WTC11 (cell line): Measurements from ENCODE around the gene HDAC1. TPM values are rescaled to one million over a fixed set of nuclear protein-coding genes. Genes with fewer than 3 reads are reported as not detected.

Experiments
- ATAC-seq: fragments of 200-7000 bp; cut with Tn5 transposase; 2 replicates; pipeline ENCODE4 v1.10.0; 2021; ENCODE audit warnings: mild to moderate bottlenecking, moderate library complexity
- CTCF ChIA-PET: fragments of 300-600 bp; sonication (Branson Sonifier 250); formaldehyde crosslinking; loops from one replicate; lab custom pipeline; 2021; ENCODE audit warnings: antibody characterized with exemption; lab: Charles Lee
- POLR2A ChIA-PET: fragments of 350-600 bp; sonication (Branson Sonifier 250); formaldehyde crosslinking; loops from one replicate; lab custom pipeline; 2021; ENCODE audit warnings: antibody characterized with exemption; lab: Charles Lee
- DNase-seq: peaks from one replicate; pipeline ENCODE4 v3.0.0; 2021; ENCODE audit warnings: low spot score
- H3K27ac Mint-ChIP-seq: 2 replicates; pipeline ENCODE4 v1.8.0; 2021; ENCODE audit warnings: mixed read lengths
- H3K27me3 Mint-ChIP-seq: 2 replicates; pipeline ENCODE4 v1.8.0; 2021; ENCODE audit warnings: low read depth, mild to moderate bottlenecking, moderate library complexity, mixed read lengths
- H3K36me3 Mint-ChIP-seq: 2 replicates; pipeline ENCODE4 v1.8.0; 2021; ENCODE audit warnings: mixed read lengths
- H3K4me1 Mint-ChIP-seq: 2 replicates; pipeline ENCODE4 v1.8.0; 2022; ENCODE audit warnings: mixed read lengths
- H3K4me3 Mint-ChIP-seq: 2 replicates; pipeline ENCODE4 v1.8.0; 2021; ENCODE audit warnings: mild to moderate bottlenecking, moderate library complexity, mixed read lengths
- H3K9me3 Mint-ChIP-seq: 2 replicates; pipeline ENCODE4 v1.8.0; 2021; ENCODE audit warnings: mixed read lengths
- CREB1 ChIP-seq: sonication (generic); formaldehyde crosslinking; IDR thresholded peaks from 2 replicates; pipeline ENCODE4 v1.8.0; 2023; ENCODE audit warnings: mild to moderate bottlenecking, missing genetic modification reagents
- GTF2I ChIP-seq: fragments of 250-450 bp; sonication (Bioruptor Pico); conservative IDR thresholded peaks from 2 replicates; pipeline ENCODE4 v1.4.0; 2021; ENCODE audit warnings: mild to moderate bottlenecking
- KAT7 ChIP-seq: sonication (generic); formaldehyde crosslinking; IDR thresholded peaks from 2 replicates; pipeline ENCODE4 v1.8.1; 2023; ENCODE audit warnings: missing genetic modification reagents, mild to moderate bottlenecking, borderline replicate concordance
- MYBL2 ChIP-seq: sonication (generic); formaldehyde crosslinking; IDR thresholded peaks from 2 replicates; pipeline ENCODE4 v1.8.1; 2023; ENCODE audit warnings: mild to moderate bottlenecking, moderate library complexity, missing genetic modification reagents
- NFE2L1 ChIP-seq: sonication (generic); formaldehyde crosslinking; IDR thresholded peaks from 2 replicates; pipeline ENCODE4 v1.8.1; 2023; ENCODE audit warnings: missing genetic modification reagents
- OVOL2 ChIP-seq: fragments of 250-450 bp; sonication (Bioruptor Pico); IDR thresholded peaks from 2 replicates; pipeline ENCODE4 v1.9.0; 2021; ENCODE audit warnings: mild to moderate bottlenecking, borderline replicate concordance
- PRRX2 ChIP-seq: fragments of 250-450 bp; sonication (Bioruptor Pico); IDR thresholded peaks from 2 replicates; pipeline ENCODE4 v1.8.0; 2021; ENCODE audit warnings: mild to moderate bottlenecking
- SMAD4 ChIP-seq: sonication (generic); formaldehyde crosslinking; IDR thresholded peaks from 2 replicates; pipeline ENCODE4 v1.8.0; 2022; ENCODE audit warnings: mild to moderate bottlenecking, missing genetic modification reagents
- SOX15 ChIP-seq: fragments of 250-450 bp; sonication (Bioruptor Pico); IDR thresholded peaks from 2 replicates; pipeline ENCODE4 v1.9.0; 2021; ENCODE audit warnings: mild to moderate bottlenecking
- TEAD1 ChIP-seq: sonication (generic); formaldehyde crosslinking; IDR thresholded peaks from 2 replicates; pipeline ENCODE4 v1.8.0; 2022; ENCODE audit warnings: mild to moderate bottlenecking, missing genetic modification reagents
- TP53 ChIP-seq: sonication (generic); formaldehyde crosslinking; IDR thresholded peaks from 2 replicates; pipeline ENCODE4 v1.8.1; 2023; ENCODE audit warnings: mild to moderate bottlenecking, missing genetic modification reagents
- ZBTB21 ChIP-seq: sonication (generic); formaldehyde crosslinking; IDR thresholded peaks from 2 replicates; pipeline ENCODE4 v1.8.1; 2023; ENCODE audit warnings: mild to moderate bottlenecking, missing genetic modification reagents, borderline replicate concordance
- ZNF219 ChIP-seq: sonication (generic); formaldehyde crosslinking; IDR thresholded peaks from 2 replicates; pipeline ENCODE4 v1.8.0; 2023; ENCODE audit warnings: missing genetic modification reagents, mild to moderate bottlenecking, borderline replicate concordance
- ZNF671 ChIP-seq: fragments of 250-450 bp; sonication (Bioruptor Pico); IDR thresholded peaks from 2 replicates; pipeline ENCODE4 v1.8.0; 2021; ENCODE audit warnings: mild to moderate bottlenecking
- total RNA-seq: library from RNA; stranded (reverse); gene quantifications from 3 replicates; pipeline ENCODE4 v1.2.3, GENCODE V29; 2021
- TF ChIP-seq, protein P1 (sequence below): sonication (generic); formaldehyde crosslinking; IDR thresholded peaks from 2 replicates; pipeline ENCODE4 v1.8.1; 2023; ENCODE audit warnings: mild to moderate bottlenecking, missing genetic modification reagents
- TF ChIP-seq, protein P2 (sequence below): sonication (generic); formaldehyde crosslinking; IDR thresholded peaks from 2 replicates; pipeline ENCODE4 v1.8.1; 2022; ENCODE audit warnings: mild to moderate bottlenecking, missing genetic modification reagents, moderate library complexity, borderline replicate concordance
- TF ChIP-seq, protein P3 (sequence below): fragments of 250-450 bp; sonication (Bioruptor Pico); IDR thresholded peaks from 2 replicates; pipeline ENCODE4 v1.8.0; 2021; ENCODE audit warnings: mild to moderate bottlenecking
- TF ChIP-seq, protein P4 (sequence below): sonication (generic); formaldehyde crosslinking; IDR thresholded peaks from 2 replicates; pipeline ENCODE4 v1.8.1; 2023; ENCODE audit warnings: mild to moderate bottlenecking, missing genetic modification reagents, moderate library complexity
- TF ChIP-seq, protein P5 (sequence below): sonication (generic); formaldehyde crosslinking; conservative IDR thresholded peaks from 2 replicates; pipeline ENCODE4 v1.8.1; 2022; ENCODE audit warnings: mild to moderate bottlenecking, missing genetic modification reagents
- TF ChIP-seq, protein P6 (sequence below): sonication (generic); formaldehyde crosslinking; IDR thresholded peaks from 2 replicates; pipeline ENCODE4 v1.8.1; 2023; ENCODE audit warnings: mild to moderate bottlenecking, moderate library complexity, missing genetic modification reagents
- TF ChIP-seq, protein P7 (sequence below): sonication (generic); formaldehyde crosslinking; conservative IDR thresholded peaks from 2 replicates; pipeline ENCODE4 v1.8.1; 2023; ENCODE audit warnings: mild to moderate bottlenecking, low read depth, missing genetic modification reagents, moderate library complexity
- TF ChIP-seq, protein P8 (sequence below): sonication (generic); formaldehyde crosslinking; IDR thresholded peaks from 2 replicates; pipeline ENCODE4 v1.8.1; 2022; ENCODE audit warnings: low read depth, missing genetic modification reagents, borderline replicate concordance
- TF ChIP-seq, protein P9 (sequence below): sonication (generic); formaldehyde crosslinking; IDR thresholded peaks from 2 replicates; pipeline ENCODE4 v1.8.1; 2023; ENCODE audit warnings: mild to moderate bottlenecking, missing genetic modification reagents, moderate library complexity

Gene HDAC1
- total RNA-seq, 1 experiment from 2014 or later, result 108 TPM

DNA sequence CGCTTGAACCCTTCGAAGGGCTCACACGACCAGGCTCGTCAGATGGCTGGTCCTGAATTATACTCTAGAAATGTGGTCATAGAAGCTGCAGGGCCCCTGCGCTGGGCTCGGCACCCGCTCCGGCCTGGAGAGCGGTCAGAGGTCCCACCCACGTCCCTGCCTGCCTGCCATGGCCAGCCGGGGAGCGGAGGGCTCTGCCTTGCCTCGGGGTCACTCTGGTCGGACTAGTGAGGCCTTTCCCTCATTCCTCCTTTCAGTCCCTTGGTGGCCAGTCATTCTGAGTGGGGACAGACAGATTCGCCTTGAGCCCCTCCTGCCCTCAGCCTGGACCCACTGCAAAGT is 44.7 kb downstream of the HDAC1 start:
- Mint-ChIP-seq H3K4me3 (peak overlapping the region; percentile 66), H3K27ac (no peak overlapping the region), H3K27me3 (peaks cover 16% of the 10 kb centered on the region), H3K9me3 (no peaks in the 10 kb centered on the region), H3K4me1 (peaks cover 44% of the 10 kb centered on the region)
- no peak for DNase-seq
- TF ChIP-seq CREB1 (CRISPR knock-in tag) (no peak), TP53 (no peak), OVOL2 (CRISPR knock-in tag) (no peak), ZBTB21 (CRISPR knock-in tag) (no peak), SMAD4 (CRISPR knock-in tag) (no peak), PRRX2 (no peak), KAT7 (CRISPR knock-in tag) (no peak), GTF2I (CRISPR knock-in tag) (no peak), ZNF671 (CRISPR knock-in tag) (no peak)
- TF ChIP-seq, protein P1, sequence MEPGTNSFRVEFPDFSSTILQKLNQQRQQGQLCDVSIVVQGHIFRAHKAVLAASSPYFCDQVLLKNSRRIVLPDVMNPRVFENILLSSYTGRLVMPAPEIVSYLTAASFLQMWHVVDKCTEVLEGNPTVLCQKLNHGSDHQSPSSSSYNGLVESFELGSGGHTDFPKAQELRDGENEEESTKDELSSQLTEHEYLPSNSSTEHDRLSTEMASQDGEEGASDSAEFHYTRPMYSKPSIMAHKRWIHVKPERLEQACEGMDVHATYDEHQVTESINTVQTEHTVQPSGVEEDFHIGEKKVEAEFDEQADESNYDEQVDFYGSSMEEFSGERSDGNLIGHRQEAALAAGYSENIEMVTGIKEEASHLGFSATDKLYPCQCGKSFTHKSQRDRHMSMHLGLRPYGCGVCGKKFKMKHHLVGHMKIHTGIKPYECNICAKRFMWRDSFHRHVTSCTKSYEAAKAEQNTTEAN (CRISPR knock-in tag), result no peak
- TF ChIP-seq, protein P2, sequence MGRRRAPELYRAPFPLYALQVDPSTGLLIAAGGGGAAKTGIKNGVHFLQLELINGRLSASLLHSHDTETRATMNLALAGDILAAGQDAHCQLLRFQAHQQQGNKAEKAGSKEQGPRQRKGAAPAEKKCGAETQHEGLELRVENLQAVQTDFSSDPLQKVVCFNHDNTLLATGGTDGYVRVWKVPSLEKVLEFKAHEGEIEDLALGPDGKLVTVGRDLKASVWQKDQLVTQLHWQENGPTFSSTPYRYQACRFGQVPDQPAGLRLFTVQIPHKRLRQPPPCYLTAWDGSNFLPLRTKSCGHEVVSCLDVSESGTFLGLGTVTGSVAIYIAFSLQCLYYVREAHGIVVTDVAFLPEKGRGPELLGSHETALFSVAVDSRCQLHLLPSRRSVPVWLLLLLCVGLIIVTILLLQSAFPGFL, result no peak
- TF ChIP-seq, protein P3, sequence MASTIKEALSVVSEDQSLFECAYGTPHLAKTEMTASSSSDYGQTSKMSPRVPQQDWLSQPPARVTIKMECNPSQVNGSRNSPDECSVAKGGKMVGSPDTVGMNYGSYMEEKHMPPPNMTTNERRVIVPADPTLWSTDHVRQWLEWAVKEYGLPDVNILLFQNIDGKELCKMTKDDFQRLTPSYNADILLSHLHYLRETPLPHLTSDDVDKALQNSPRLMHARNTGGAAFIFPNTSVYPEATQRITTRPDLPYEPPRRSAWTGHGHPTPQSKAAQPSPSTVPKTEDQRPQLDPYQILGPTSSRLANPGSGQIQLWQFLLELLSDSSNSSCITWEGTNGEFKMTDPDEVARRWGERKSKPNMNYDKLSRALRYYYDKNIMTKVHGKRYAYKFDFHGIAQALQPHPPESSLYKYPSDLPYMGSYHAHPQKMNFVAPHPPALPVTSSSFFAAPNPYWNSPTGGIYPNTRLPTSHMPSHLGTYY (CRISPR knock-in tag), result no peak
- TF ChIP-seq, all 79 proteins: peak for 0
- ATAC-seq, result peak; percentile 1; the same call in 1 of the 2 replicates
- peaks cover 25% of the 10 kb centered on the region for H3K36me3 Mint-ChIP-seq
- ChIA-PET POLR2A (interaction anchor here (0.6 to 2.8 kb wide), 14 partner anchors 10 to 332 kb away, joined by 3 to 18 read pairs (median 7); partner anchors contain the start of genes BSDC1, FAM229A, IQCC and TMEM39B), CTCF (interaction anchor here (0.5 to 2.4 kb wide), 10 partner anchors 10 to 264 kb away, joined by 3 to 17 read pairs (median 3); partner anchors contain the start of genes BSDC1 and TMEM39B)

DNA sequence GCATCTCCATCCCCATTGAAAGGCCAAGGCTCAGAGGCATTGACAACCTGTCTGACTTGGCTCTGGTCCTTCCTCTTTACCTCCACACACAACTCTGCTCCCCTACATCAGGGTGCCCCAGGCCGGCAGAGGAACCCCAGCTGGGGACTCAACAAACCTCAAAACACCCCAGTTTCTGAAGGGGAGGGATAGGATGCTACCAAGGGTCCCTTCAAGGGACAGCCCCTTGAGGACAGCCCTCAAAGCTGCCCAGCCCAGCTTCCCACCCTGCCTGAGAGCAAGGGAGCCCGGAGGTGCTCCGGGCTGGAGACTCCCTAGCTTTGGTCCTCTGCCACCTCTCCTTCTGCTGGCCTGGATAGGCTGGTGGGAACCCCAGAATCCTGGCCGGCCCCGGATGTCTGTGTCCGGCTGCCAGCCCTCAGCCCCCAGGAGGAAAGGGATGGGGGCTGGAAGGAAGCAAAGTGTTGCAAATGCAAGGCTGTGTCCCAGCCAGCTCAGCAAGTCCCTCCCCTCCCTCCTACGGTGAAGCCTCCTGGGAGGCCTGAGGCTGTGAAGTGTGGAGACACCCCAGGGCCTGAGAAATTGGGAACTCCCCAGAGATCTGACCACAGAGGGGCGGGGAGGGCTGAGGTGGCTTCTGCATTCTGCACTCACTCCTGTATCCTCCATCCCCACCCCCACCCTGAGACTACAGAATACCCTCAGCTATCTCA is 45.2 kb downstream of the HDAC1 start:
- H3K9me3 Mint-ChIP-seq, result no peaks in the 10 kb centered on the region
- ATAC-seq (no peak), DNase-seq (no peak)
- peaks cover 16% of the 10 kb centered on the region for H3K27me3 Mint-ChIP-seq
- peak overlapping the region; percentile 66 for H3K4me3 Mint-ChIP-seq
- CTCF ChIA-PET, result interaction anchor here (0.6 to 2.4 kb wide), 6 partner anchors 10 to 928 kb away, joined by 3 to 17 read pairs (median 7); partner anchors contain the start of gene BSDC1
- POLR2A ChIA-PET, result interaction anchor here (0.6 to 2.8 kb wide), 6 partner anchors 57 to 332 kb away, joined by 4 to 16 read pairs (median 8); partner anchors contain the start of genes BSDC1 and IQCC
- H3K4me1 Mint-ChIP-seq, result peaks cover 45% of the 10 kb centered on the region
- H3K36me3 Mint-ChIP-seq, result peaks cover 21% of the 10 kb centered on the region
- no peak overlapping the region for H3K27ac Mint-ChIP-seq
- TF ChIP-seq, protein P4, sequence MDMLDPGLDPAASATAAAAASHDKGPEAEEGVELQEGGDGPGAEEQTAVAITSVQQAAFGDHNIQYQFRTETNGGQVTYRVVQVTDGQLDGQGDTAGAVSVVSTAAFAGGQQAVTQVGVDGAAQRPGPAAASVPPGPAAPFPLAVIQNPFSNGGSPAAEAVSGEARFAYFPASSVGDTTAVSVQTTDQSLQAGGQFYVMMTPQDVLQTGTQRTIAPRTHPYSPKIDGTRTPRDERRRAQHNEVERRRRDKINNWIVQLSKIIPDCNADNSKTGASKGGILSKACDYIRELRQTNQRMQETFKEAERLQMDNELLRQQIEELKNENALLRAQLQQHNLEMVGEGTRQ (CRISPR knock-in tag), result no peak
- no peak for TF ChIP-seq MYBL2 (CRISPR knock-in tag)
- TF ChIP-seq KAT7 (CRISPR knock-in tag), result no peak
- no peak for TF ChIP-seq ZNF219 (CRISPR knock-in tag)
- TF ChIP-seq, protein P5, sequence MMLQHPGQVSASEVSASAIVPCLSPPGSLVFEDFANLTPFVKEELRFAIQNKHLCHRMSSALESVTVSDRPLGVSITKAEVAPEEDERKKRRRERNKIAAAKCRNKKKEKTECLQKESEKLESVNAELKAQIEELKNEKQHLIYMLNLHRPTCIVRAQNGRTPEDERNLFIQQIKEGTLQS (CRISPR knock-in tag), result no peak
- TF ChIP-seq, protein P6, sequence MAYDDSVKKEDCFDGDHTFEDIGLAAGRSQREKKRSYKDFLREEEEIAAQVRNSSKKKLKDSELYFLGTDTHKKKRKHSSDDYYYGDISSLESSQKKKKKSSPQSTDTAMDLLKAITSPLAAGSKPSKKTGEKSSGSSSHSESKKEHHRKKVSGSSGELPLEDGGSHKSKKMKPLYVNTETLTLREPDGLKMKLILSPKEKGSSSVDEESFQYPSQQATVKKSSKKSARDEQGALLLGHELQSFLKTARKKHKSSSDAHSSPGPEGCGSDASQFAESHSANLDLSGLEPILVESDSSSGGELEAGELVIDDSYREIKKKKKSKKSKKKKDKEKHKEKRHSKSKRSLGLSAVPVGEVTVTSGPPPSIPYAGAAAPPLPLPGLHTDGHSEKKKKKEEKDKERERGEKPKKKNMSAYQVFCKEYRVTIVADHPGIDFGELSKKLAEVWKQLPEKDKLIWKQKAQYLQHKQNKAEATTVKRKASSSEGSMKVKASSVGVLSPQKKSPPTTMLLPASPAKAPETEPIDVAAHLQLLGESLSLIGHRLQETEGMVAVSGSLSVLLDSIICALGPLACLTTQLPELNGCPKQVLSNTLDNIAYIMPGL (CRISPR knock-in tag), result no peak
- TF ChIP-seq TEAD1 (CRISPR knock-in tag), result no peak
- TF ChIP-seq, protein P7, sequence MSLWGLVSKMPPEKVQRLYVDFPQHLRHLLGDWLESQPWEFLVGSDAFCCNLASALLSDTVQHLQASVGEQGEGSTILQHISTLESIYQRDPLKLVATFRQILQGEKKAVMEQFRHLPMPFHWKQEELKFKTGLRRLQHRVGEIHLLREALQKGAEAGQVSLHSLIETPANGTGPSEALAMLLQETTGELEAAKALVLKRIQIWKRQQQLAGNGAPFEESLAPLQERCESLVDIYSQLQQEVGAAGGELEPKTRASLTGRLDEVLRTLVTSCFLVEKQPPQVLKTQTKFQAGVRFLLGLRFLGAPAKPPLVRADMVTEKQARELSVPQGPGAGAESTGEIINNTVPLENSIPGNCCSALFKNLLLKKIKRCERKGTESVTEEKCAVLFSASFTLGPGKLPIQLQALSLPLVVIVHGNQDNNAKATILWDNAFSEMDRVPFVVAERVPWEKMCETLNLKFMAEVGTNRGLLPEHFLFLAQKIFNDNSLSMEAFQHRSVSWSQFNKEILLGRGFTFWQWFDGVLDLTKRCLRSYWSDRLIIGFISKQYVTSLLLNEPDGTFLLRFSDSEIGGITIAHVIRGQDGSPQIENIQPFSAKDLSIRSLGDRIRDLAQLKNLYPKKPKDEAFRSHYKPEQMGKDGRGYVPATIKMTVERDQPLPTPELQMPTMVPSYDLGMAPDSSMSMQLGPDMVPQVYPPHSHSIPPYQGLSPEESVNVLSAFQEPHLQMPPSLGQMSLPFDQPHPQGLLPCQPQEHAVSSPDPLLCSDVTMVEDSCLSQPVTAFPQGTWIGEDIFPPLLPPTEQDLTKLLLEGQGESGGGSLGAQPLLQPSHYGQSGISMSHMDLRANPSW (CRISPR knock-in tag), result no peak
- TF ChIP-seq SOX15 (CRISPR knock-in tag), result no peak
- TF ChIP-seq, protein P8, sequence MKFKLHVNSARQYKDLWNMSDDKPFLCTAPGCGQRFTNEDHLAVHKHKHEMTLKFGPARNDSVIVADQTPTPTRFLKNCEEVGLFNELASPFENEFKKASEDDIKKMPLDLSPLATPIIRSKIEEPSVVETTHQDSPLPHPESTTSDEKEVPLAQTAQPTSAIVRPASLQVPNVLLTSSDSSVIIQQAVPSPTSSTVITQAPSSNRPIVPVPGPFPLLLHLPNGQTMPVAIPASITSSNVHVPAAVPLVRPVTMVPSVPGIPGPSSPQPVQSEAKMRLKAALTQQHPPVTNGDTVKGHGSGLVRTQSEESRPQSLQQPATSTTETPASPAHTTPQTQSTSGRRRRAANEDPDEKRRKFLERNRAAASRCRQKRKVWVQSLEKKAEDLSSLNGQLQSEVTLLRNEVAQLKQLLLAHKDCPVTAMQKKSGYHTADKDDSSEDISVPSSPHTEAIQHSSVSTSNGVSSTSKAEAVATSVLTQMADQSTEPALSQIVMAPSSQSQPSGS (CRISPR knock-in tag), result no peak
- TF ChIP-seq, protein P9, sequence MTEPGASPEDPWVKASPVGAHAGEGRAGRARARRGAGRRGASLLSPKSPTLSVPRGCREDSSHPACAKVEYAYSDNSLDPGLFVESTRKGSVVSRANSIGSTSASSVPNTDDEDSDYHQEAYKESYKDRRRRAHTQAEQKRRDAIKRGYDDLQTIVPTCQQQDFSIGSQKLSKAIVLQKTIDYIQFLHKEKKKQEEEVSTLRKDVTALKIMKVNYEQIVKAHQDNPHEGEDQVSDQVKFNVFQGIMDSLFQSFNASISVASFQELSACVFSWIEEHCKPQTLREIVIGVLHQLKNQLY (CRISPR knock-in tag), result no peak
- no peak for TF ChIP-seq NFE2L1
